Activated naive CD8-positive, alpha-beta T cell treated with anti-CD3 and anti-CD28 coated beads, Interleukin-2, amount 50 U/mL, for 16 hours (primary cell): ENCODE results near the gene MEF2C.

Source experiments
- DNase-seq: peaks from one replicate; pipeline ENCODE4 v3.0.0-alpha.2; 2020; ENCODE audit warnings: low read depth, low spot score

MEF2C gene

GRCh38 chr5:88829054-88829453, 53.9 kb downstream of the MEF2C start:
- DNase-seq, result no peak

- DNase-seq, result no peak
Measured at GRCh38 chr5:88827997-88828396, 55.0 kb downstream of the MEF2C start.

GRCh38 chr5:88826646-88827585, 56.1 kb downstream of the MEF2C start:
- no peak for DNase-seq

- no peak for DNase-seq
Measured at GRCh38 chr5:88825584-88826315, 57.2 kb downstream of the MEF2C start.

- DNase-seq, result no peak
Measured at GRCh38 chr5:88824892-88825583, 57.9 kb downstream of the MEF2C start.

- DNase-seq, result no peak
Measured at GRCh38 chr5:88824141-88824540, 58.8 kb downstream of the MEF2C start.

GRCh38 chr5:88823201-88823600, 59.8 kb downstream of the MEF2C start:
- no peak for DNase-seq

- DNase-seq, result no peak
Measured at GRCh38 chr5:88821161-88821560, 61.8 kb downstream of the MEF2C start.

GRCh38 chr5:88820581-88820980, 62.4 kb downstream of the MEF2C start:
- DNase-seq, result no peak

- no peak for DNase-seq
Measured at GRCh38 chr5:88819301-88819999, 63.5 kb downstream of the MEF2C start.

GRCh38 chr5:88818296-88818695, 64.7 kb downstream of the MEF2C start:
- no peak for DNase-seq

GRCh38 chr5:88816195-88816594, 66.8 kb downstream of the MEF2C start:
- DNase-seq, result no peak

- no peak for DNase-seq
Measured at GRCh38 chr5:88815050-88815789, 67.8 kb downstream of the MEF2C start.

- no peak for DNase-seq
Measured at GRCh38 chr5:88813805-88814575, 69.0 kb downstream of the MEF2C start.

- DNase-seq, result no peak
Measured at GRCh38 chr5:88813244-88813643, 69.7 kb downstream of the MEF2C start.

- no peak for DNase-seq
Measured at GRCh38 chr5:88808153-88808552, 74.8 kb downstream of the MEF2C start.

- DNase-seq, result no peak
Measured at GRCh38 chr5:88807327-88807726, 75.7 kb downstream of the MEF2C start.

- no peak for DNase-seq
Measured at GRCh38 chr5:88806338-88806737, 76.6 kb downstream of the MEF2C start.

- no peak for DNase-seq
Measured at GRCh38 chr5:88805151-88805784, 77.7 kb downstream of the MEF2C start.

GRCh38 chr5:88804444-88804843, 78.5 kb downstream of the MEF2C start:
- DNase-seq, result no peak
